Measurements from ENCODE around the gene TCFL5.

DNA sequence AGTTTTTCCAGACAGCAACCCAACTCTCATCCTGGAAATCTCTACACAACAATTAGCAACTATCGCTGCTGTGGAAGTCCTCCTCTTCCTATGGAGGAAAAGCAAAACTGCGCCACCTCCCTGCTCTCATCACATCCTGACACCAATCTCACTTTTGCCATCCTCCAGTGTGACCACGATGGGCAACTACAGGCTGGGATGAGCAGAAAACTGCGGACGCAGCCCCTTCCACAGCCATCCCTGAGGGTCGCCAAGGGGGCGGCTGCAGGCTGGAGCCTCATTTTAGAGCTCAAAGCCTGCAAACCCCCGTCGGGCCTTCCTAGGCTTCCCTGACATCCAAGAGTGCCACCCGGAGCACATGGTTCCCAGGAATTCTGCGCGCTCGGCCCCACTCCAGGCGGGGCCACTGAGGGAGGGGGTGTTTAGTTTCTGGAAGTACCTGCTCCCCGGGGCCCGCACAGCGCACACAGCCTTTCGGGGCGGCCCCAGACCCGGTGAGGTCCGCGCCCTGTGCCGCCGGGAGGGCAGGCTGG is 1.2 kb downstream of the TCFL5 start:
- peak; percentile 6 for TF ChIP-seq POLR2A (IDR thresholded peaks at IDR 0.05; ENCODE audit: low read length)
- TF ChIP-seq GATA1 (IDR thresholded peaks at IDR 0.05; ENCODE audit: low read depth, low read length), result no peak

All from erythroblast (primary cell).